Endothelial cell of umbilical vein (primary cell): ENCODE measurements around the gene ECEL1. TPM values are rescaled to one million over a fixed set of nuclear protein-coding genes. Genes with fewer than 3 reads are reported as not detected.

Source experiments
- BruUV-seq: library from RNA; stranded (reverse); fragments of 400-500 nt; replicated peaks from 2 replicates; lab custom pipeline; 2021; lab: Mats Ljungman, UMichigan
- CTCF ChIA-PET: fragments of 300-600, 350-600 bp; sonication (Branson Sonifier 250); formaldehyde crosslinking; loops from one replicate; lab custom pipeline; 2021; ENCODE audit warnings: antibody characterized with exemption, inconsistent platforms; lab: Charles Lee
- POLR2A ChIA-PET: fragments of 300-600, 350-600 bp; sonication (Branson Sonifier 250); formaldehyde crosslinking; loops from one replicate; lab custom pipeline; 2021; ENCODE audit warnings: antibody characterized with exemption, inconsistent platforms; lab: Charles Lee
- DNase-seq: peaks from one replicate; pipeline ENCODE4 v3.0.0-alpha.2; 2011; ENCODE audit warnings: low read depth, low spot score
- FAIRE-seq: peaks from 2 replicates; lab custom pipeline; 2011; peaks lifted over from hg19 to GRCh38; lab: Jason Lieb, UNC
- H2AFZ ChIP-seq: 2 replicates; pipeline ENCODE4 v1.6.0; 2012; ENCODE audit warnings: low read depth, low read length, control low read depth, inconsistent platforms
- H3K27ac ChIP-seq: 2 replicates; pipeline ENCODE4 v1.5.1; 2011; ENCODE audit warnings: low read depth, mild to moderate bottlenecking, control low read depth, low read length, moderate library complexity; ENCODE audit not compliant: insufficient read depth
- H3K27me3 ChIP-seq, 2 experiments: 2 replicates each; pipeline versions ENCODE4 v1.6.0 to v1.6.1; 2011; ENCODE audit warnings: low read length in 2 of 2, mixed read lengths in 1 of 2; ENCODE audit not compliant: control insufficient read depth in 2 of 2, insufficient read depth in 2 of 2
- H3K36me3 ChIP-seq, 2 experiments: 2 replicates in 1 of 2; 3 replicates in 1 of 2; pipeline ENCODE4 v1.5.1; 2011; ENCODE audit warnings: low read length in 2 of 2, mild to moderate bottlenecking in 1 of 2, moderate library complexity in 1 of 2; ENCODE audit not compliant: control insufficient read depth in 2 of 2, insufficient read depth in 2 of 2; ENCODE audit errors: extremely low read depth in 1 of 2
- H3K4me1 ChIP-seq: 3 replicates; pipeline ENCODE4 v1.5.1; 2011; ENCODE audit warnings: mild to moderate bottlenecking, low read length; ENCODE audit not compliant: control insufficient read depth, insufficient read depth; ENCODE audit errors: extremely low read depth
- H3K4me2 ChIP-seq: 2 replicates; pipeline ENCODE4 v1.6.1; 2011; ENCODE audit warnings: low read length, control low read depth, mixed read lengths; ENCODE audit not compliant: insufficient read depth
- H3K4me3 ChIP-seq, 3 experiments: fragments of 200-600 bp in 1 of 3; sonication (generic), shearing (Covaris generic) in 1 of 3; replicated peaks in 1 of 3; 2 replicates each; pipeline ENCODE4 v1.5.1; 2011 to 2016; ENCODE audit warnings: control low read depth in 3 of 3, low read length in 3 of 3, mild to moderate bottlenecking in 2 of 3, inconsistent platforms in 1 of 3, low read depth in 1 of 3, moderate library complexity in 1 of 3; ENCODE audit not compliant: insufficient read depth in 1 of 3
- H3K79me2 ChIP-seq: 2 replicates; pipeline ENCODE4 v1.6.0; 2012; ENCODE audit warnings: low read length, inconsistent platforms; ENCODE audit not compliant: control insufficient read depth, insufficient read depth
- H3K9ac ChIP-seq: replicated peaks from 2 replicates; pipeline ENCODE3; 2011; ENCODE audit warnings: low read length, control low read depth; ENCODE audit not compliant: insufficient read depth; ENCODE audit errors: extremely low read depth
- H3K9me1 ChIP-seq: replicated peaks from 3 replicates; pipeline ENCODE4 v1.6.0; 2011; ENCODE audit warnings: mild to moderate bottlenecking, low read length; ENCODE audit not compliant: control insufficient read depth, insufficient read depth; ENCODE audit errors: extremely low read depth
- H3K9me3 ChIP-seq: replicated peaks from 2 replicates; pipeline ENCODE4 v1.5.1; 2012; ENCODE audit warnings: low read length, inconsistent platforms; ENCODE audit not compliant: control insufficient read depth, insufficient read depth
- H4K20me1 ChIP-seq: replicated peaks from 2 replicates; pipeline ENCODE3; 2011; ENCODE audit warnings: mild to moderate bottlenecking, low read length; ENCODE audit not compliant: control insufficient read depth, insufficient read depth; ENCODE audit errors: extremely low read depth
- CTCF ChIP-seq, 2 donors: IDR thresholded peaks; 1 replicate in 1 of 2; 2 replicates in 1 of 2; pipeline ENCODE4 v1.5.1; 2011; ENCODE audit warnings: low read length in 2 of 2, mild to moderate bottlenecking in 2 of 2, moderate library complexity in 2 of 2, control low read depth in 1 of 2, inconsistent platforms in 1 of 2, low read depth in 1 of 2; ENCODE audit not compliant: insufficient read depth in 1 of 2; ENCODE audit errors: extremely low read depth in 1 of 2
- EZH2 ChIP-seq: IDR thresholded peaks from 2 replicates; pipeline ENCODE4 v1.6.1; 2012; ENCODE audit warnings: borderline replicate concordance, low read depth, mild to moderate bottlenecking, moderate library complexity, low read length, inconsistent platforms; ENCODE audit not compliant: severe bottlenecking
- FOS ChIP-seq: IDR thresholded peaks from 2 replicates; pipeline ENCODE4 v1.6.1; 2011; ENCODE audit warnings: mild to moderate bottlenecking, low read length, moderate library complexity, borderline replicate concordance; ENCODE audit not compliant: insufficient read depth
- GATA2 ChIP-seq: IDR thresholded peaks from 2 replicates; pipeline ENCODE4 v1.7.0; 2011; ENCODE audit warnings: low read depth, mild to moderate bottlenecking, moderate library complexity, mixed read lengths, low read length; ENCODE audit not compliant: insufficient read length, insufficient read depth
- JUN ChIP-seq: IDR thresholded peaks from 2 replicates; pipeline ENCODE4 v1.6.1; 2011; ENCODE audit warnings: borderline replicate concordance, low read depth; ENCODE audit not compliant: insufficient read length, insufficient read depth
- MAX ChIP-seq: IDR thresholded peaks from 2 replicates; pipeline ENCODE4 v1.6.1; 2011; ENCODE audit not compliant: insufficient read depth, insufficient read length
- MYC ChIP-seq: IDR thresholded peaks from one replicate; pipeline ENCODE4 v1.6.1; 2011; ENCODE audit warnings: mild to moderate bottlenecking, low read depth, low read length
- POLR2A ChIP-seq: IDR thresholded peaks from 2 replicates; pipeline ENCODE4 v1.6.1; 2012; ENCODE audit warnings: low read depth, mild to moderate bottlenecking, control low read depth, low read length
- POLR2AphosphoS5 ChIP-seq: IDR thresholded peaks from 2 replicates; pipeline ENCODE4 v1.6.1; 2012; ENCODE audit warnings: low read depth, mild to moderate bottlenecking, control low read depth, low read length, moderate library complexity; ENCODE audit not compliant: insufficient read depth
- dilution Hi-C: fragments of 300-500 bp; cut with MboI; formaldehyde crosslinking; loops from one replicate; pipeline ENCODE4 v1.15.0; 2019; ENCODE audit warnings: low sequenced_read_pairs; ENCODE audit not compliant: extremely low pct_ligation_motif_present
- intact Hi-C: fragments of 100-400 bp; cut with micrococcal nuclease; formaldehyde crosslinking; loops from one replicate; pipeline ENCODE4 v1.10.0; 2022
- polyA plus RNA-seq, 4 experiments: library from polyadenylated mRNA; depleted of rRNA in 3 of 4; stranded (reverse) in 3 of 4; unstranded in 1 of 4; fragments of >200 nt; gene quantifications; 2 replicates each; pipeline versions ENCODE4 v1.2.1 to v1.2.3, GENCODE V29; 2011 to 2012; ENCODE audit warnings: missing spikeins in 1 of 4
- total RNA-seq: library from RNA; stranded (reverse); gene quantifications from 2 replicates; pipeline ENCODE4 v1.2.3, GENCODE V29; 2021

Gene ECEL1
- total and polyA plus RNA-seq, 2 donors (not counting 3 experiments of a cell fraction or from before 2014, with no cell fraction given): not detected

DNA sequence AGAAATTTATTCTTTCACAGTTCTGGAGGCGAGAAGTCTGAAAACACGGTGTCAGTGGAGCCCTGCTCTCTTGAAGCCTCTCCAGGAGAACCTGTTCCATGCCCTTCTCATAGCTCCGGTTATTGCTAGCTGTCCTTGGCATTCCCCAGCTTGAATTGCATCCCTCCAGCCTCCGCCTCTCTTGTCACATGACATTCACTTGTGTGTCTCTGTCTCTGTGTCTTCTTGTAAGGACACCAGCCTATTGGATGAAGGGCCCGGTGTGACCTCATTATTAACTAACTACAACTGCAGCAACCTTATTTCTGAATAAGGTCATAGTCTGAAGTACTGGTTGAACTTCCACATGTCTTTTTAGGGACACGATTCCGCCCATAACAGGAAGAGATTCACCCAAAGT lies 28.0 kb upstream of the ECEL1 start:
- Histone ChIP-seq H4K20me1 (no peaks in the 10 kb centered on the region), H3K9me1 (no peaks in the 10 kb centered on the region), H2AFZ (no peak overlapping the region), H3K27ac (no peak overlapping the region), H3K4me3 (no peak overlapping the region), H3K36me3 (no peaks in the 10 kb centered on the region), H3K27me3 (peaks cover 7 to 12% of the 10 kb centered on the region in 2 experiments), H3K9me3 (no peaks in the 10 kb centered on the region), H3K79me2 (no peaks in the 10 kb centered on the region), H3K9ac (no peak overlapping the region), H3K4me2 (no peak overlapping the region), H3K4me1 (no peaks in the 10 kb centered on the region)
- POLR2A ChIA-PET: no interaction called here
- no TSS peak for BruUV-seq
- dilution Hi-C loops: no loop called here
- intact Hi-C loops: no loop called here
- CTCF ChIA-PET: interaction anchor here (1.1 kb wide), 1 partner anchor 8 kb away, joined by 3 read pairs; no protein-coding TSS in a partner anchor
- DNase-seq: no peak
- FAIRE-seq: no peak
- TF ChIP-seq MYC (no peak), MAX (no peak), FOS (no peak), CTCF (IDR thresholded peaks at IDR 0.05; ENCODE audit: extremely low read depth in 1 of 2, insufficient read depth in 1 of 2, low read depth in 1 of 2, low read length in 2 of 2) (no peak), JUN (no peak), GATA2 (no peak), POLR2A (no peak), EZH2 (no peak), POLR2AphosphoS5 (no peak)
